ENCODE data around the gene OR8H3.

- no peak for TF ChIP-seq ZFX (IDR thresholded peaks at IDR 0.05)
- no peak for TF ChIP-seq CTCF (conservative IDR thresholded peaks at IDR 0.05)
Measured at GRCh38 chr11:56122073-56122472, at the start of gene OR8H3.
